KOPT-K1 (cell line): Measurements from ENCODE around the gene CCDC15.
"Not testable (repeated sequence)": the region's sequence is repeated elsewhere in the genome, so short reads cannot be mapped to it uniquely, and the experiment has no call there.

ENCODE experiments used
- H3K27ac ChIP-seq: fragments of 200-600 bp; sonication (generic); 2 replicates; pipeline ENCODE4 v1.5.1; 2016; ENCODE audit warnings: antibody characterized with exemption, mild to moderate bottlenecking, low read depth, low read length; ENCODE audit not compliant: poor library complexity, severe bottlenecking
- H3K36me3 ChIP-seq: fragments of 200-600 bp; sonication (generic); 2 replicates; pipeline ENCODE4 v1.5.1; 2017; ENCODE audit warnings: antibody characterized with exemption, mild to moderate bottlenecking, low read length, moderate library complexity; ENCODE audit not compliant: insufficient read depth
- H3K9me3 ChIP-seq: fragments of 200-600 bp; sonication (generic); 2 replicates; pipeline ENCODE4 v1.5.1; 2017; ENCODE audit warnings: antibody characterized with exemption, low read length, mild to moderate bottlenecking; ENCODE audit not compliant: insufficient read depth, poor library complexity, severe bottlenecking

The CCDC15 gene

DNA sequence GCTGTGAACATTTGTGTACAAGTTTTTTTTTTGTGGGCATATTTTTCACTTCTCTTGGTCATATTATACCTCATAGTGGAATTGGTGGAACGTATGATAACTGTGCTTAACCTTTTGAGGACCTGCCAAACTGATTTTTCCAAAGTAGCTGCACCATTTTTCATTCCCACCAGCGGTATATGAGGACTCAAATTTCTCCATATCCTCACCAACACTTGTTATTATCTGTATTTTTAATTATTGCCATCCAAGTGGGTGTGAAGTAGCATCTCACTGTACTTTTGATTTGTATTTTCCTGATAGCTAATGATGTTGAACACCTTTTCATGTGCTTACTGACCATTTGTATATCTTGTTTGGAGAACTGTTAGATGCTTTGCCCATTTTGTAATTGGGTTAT, 47.8 kb downstream of the CCDC15 start:
- H3K27ac ChIP-seq: no peak overlapping the region
- H3K9me3 ChIP-seq: peaks cover 29% of the 10 kb centered on the region
- peaks cover 48% of the 10 kb centered on the region for H3K36me3 ChIP-seq

DNA sequence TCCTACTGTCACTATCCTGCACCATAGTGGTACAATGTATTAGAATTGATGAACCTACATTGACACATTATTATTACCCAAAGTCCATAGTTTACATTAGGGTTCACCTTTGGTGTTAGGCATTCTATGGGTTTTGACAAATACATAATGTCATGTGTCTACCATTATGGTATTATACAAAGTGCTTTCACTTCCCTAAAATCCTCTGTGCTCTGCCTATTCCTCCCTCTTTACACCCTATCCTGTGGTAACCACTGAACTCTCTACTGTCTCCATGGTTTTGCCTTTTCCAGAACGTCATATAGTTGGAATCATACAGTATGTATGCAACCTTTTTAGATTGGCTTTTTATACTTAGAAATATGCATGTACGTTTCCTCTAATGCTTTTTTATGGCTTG, 51.5 kb downstream of the CCDC15 start:
- Histone ChIP-seq H3K36me3 (peaks cover 63% of the 10 kb centered on the region), H3K9me3 (peaks cover 33% of the 10 kb centered on the region), H3K27ac (no peak overlapping the region)

DNA sequence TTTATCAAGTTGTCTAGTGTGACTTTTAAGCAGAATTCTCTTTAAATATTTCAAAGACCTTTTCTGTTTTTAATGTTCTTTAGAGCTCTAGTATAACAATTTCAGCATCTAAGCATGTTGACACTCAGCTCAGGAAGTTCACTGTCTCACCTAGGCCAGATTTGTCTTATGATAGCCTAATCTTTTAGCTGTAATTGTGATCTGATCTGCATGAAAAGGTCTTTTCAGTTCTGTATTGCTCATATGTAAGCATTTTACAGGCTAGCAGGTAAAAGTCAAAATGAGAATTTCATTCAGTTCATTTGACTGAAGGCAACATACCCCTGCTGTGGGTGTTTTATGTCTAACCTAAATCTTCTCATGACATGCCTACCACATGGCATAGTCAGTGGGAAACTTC, 62.4 kb downstream of the CCDC15 start:
- no peak overlapping the region for H3K27ac ChIP-seq
- H3K9me3 ChIP-seq: peaks cover 13% of the 10 kb centered on the region
- peaks cover 12% of the 10 kb centered on the region for H3K36me3 ChIP-seq

DNA sequence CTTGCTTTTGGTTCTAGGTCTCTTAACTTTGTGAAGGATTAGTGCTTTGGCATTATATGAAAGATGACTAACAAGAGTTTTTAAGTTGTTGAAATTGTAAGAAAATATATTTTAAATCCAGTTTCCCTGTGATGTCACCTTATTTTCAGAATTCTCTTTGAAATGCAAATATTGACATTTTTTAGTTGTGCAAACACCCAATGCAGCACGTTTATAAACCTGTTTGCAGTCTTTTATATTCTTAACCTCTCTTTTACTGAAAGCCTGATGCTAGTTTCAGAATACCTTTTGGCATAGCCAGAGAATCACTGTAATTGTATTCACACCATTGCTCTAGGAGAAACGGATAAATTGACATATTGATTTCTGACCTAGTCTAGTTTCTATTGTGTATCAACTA, 66.3 kb downstream of the CCDC15 start:
- H3K36me3 ChIP-seq: no peaks in the 10 kb centered on the region; the same call in 1 of the 2 replicates
- H3K9me3 ChIP-seq: no peaks in the 10 kb centered on the region
- H3K27ac ChIP-seq: no peak overlapping the region

DNA sequence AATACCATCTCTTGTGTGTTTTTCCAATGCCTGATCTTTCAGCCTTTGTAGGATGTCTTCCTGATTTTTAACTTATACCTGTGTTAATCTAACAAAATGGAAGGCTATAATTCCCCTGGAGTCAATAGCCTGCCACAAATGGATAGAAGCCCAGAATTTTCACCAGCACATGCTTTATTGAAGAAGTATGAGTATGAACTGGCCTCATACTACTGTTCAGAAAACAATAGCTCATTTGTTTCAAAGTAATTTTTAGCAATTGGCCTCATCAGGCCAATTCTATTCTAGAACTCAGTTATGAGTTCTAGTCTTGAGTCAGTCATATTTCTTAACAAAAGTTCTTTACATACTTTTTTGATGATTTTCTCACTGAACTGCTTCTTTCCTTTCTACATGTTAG, 68.5 kb downstream of the CCDC15 start:
- no peak overlapping the region for H3K27ac ChIP-seq
- H3K36me3 ChIP-seq: no peaks in the 10 kb centered on the region
- H3K9me3 ChIP-seq: no peaks in the 10 kb centered on the region

DNA sequence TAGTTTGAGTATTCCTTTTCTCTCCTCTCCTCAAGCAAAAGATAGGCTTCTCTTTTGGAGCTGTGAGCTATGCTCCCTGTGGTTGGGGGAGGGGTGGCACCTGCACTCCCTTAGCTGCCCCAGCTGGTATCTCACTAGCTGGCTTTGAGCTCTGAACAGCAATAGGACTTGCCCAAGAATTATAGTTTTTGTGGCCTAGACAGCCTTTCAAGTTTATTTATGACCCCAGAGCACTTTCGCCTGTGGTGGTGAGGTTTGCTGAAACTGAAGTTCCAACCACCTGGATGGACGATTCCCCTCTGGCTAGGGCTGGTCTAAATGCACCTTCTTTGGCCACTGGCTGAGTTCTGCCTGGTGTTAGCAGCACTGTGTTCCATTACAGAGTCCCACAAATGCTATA, 72.0 kb downstream of the CCDC15 start:
- Histone ChIP-seq H3K36me3 (peaks cover 6% of the 10 kb centered on the region; the same call in 1 of the 2 replicates), H3K9me3 (no peaks in the 10 kb centered on the region), H3K27ac (no peak overlapping the region)

DNA sequence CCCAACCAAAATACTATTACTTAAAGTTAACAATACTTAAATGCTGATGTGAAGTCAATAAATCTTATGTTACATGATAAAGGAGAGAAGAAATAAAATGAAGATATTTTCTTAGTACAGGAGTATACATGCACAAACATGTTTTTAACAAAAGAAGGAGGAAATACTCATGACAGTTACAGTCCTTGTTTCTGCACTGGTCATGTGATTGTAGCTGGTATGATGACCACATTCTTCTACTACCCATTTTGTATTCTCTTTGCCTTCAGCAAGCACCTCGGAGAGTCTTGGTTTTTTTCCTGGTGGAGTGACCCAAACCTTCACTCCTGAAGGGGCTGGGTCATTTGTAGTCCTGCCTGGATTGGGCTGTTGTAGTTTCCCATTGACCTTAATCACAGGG, 75.4 kb downstream of the CCDC15 start:
- not testable (repeated sequence) for H3K27ac ChIP-seq, H3K36me3 ChIP-seq
- H3K9me3 ChIP-seq: peaks cover 12% of the 10 kb centered on the region

DNA sequence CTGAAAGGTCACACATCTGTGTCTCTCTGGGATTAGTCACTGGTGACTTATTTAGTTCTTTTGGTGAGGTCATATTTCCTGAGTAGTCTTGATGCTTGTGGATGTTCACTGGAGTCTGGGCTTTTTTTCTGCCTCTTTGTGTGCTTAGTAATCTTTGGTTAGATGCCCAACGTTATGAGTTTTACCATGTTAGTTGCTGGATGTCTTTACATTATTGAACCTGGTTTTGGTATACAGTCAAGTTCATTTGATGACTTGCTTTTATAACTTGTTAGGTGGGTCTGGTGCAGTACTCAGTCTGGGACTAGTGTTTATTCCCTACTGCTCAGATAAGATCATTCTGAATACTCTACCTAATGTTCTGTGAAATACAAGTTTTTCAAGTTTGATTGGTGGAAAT, 82.9 kb downstream of the CCDC15 start:
- Histone ChIP-seq H3K9me3 (peaks cover 14% of the 10 kb centered on the region), H3K36me3 (peaks cover 6% of the 10 kb centered on the region; the same call in 1 of the 2 replicates), H3K27ac (no peak overlapping the region)

DNA sequence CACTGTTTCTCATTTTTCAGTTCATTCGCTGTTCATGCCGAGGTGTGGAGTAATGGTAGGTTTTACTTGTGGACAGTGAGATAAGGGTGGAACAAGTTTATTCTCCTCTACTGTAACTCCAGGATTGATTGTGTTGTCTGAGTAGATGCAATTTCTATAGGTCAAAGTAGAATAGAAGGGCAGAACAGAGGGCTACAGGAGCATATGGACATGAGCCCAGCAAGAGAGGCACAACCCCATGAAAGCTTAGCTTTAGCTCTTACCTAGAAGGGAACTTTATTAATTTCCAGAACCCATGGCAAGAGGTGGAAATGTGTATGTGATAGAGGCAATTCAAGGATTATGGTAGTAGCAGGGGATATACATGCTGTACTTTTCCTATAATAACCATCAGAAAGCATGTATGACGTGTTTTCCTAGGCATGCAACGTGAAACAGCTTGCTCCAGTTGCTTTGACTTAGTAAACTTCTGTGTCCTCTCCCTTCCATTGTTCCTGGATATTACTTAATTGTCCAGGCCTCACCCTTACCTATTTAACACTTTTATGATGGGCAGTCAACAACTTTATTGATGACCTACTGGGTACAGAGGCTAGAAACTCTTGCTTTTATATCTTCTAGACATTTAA, 95.3 kb downstream of the CCDC15 start:
- H3K27ac ChIP-seq: no peak overlapping the region
- H3K36me3 ChIP-seq: no peaks in the 10 kb centered on the region
- peaks cover 8% of the 10 kb centered on the region for H3K9me3 ChIP-seq

DNA sequence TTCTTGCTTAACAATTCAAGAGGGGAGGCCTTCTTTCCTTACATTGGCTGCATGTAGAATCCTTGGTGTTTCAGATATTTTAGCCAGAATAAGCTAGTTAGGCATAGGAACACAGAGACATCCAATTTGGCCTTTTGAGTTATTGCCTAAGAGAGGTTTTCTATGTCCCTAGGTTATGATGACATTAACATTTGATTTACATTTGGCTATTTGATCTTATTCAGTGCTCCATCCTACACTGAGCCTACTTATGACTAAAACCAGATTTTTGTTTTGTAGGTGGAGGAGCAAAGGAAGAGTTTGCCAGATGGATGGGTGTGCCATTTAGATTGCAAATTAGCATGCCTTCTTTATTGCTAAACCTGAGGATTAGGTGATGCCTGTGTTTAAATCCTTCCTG, 98.0 kb downstream of the CCDC15 start:
- Histone ChIP-seq H3K36me3 (no peaks in the 10 kb centered on the region), H3K27ac (no peak overlapping the region), H3K9me3 (no peaks in the 10 kb centered on the region)

DNA sequence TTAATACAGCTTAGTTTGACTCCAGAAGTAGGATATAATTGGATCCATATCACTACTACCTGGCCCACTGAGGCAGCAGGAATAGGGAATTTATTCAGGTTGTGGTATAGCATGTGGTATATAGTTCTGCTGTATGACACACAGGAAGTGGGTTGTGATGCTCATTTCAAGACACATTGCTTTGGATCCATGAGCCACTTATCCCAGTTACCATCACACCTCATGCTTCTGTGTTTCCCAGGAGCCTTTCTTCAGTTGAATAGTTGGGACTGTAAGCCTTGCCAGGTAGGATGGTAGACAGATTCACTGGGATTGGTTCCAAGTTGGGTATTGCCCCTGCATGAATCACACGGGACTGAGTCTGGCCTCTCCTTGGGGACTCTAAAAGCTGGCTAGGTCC, 99.2 kb downstream of the CCDC15 start:
- no peaks in the 10 kb centered on the region for H3K9me3 ChIP-seq
- H3K27ac ChIP-seq: no peak overlapping the region
- H3K36me3 ChIP-seq: no peaks in the 10 kb centered on the region

DNA sequence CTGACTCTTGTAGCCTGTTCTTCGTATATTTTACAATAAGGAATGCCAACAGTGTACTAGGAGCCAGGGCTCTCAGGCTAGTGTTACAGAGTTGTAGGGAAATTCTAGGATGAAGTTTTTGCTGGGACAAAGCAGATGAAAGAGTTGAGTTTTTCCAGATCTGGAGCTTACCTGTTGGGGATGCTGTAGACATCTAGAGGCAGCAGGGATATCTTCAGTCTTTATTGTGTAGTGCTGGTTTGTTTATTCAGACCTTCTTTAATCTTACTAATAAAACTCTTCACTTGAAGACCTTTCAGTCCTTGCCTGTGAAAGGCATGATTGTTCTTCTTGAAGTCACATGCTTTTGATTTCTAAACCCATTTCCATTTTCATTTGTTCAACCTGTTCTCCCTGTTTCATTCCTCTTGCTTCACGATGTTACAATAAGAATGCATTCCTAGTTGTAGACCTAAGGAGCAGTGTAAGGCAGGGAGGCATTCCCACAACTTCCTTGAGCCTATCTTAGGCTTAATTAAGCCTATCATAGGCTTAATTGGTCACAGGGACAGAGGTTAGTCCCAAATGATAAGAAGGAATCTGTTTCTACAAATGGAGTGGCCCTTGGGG, 101.2 kb downstream of the CCDC15 start:
- Histone ChIP-seq H3K27ac (no peak overlapping the region), H3K9me3 (no peaks in the 10 kb centered on the region), H3K36me3 (no peaks in the 10 kb centered on the region)

DNA sequence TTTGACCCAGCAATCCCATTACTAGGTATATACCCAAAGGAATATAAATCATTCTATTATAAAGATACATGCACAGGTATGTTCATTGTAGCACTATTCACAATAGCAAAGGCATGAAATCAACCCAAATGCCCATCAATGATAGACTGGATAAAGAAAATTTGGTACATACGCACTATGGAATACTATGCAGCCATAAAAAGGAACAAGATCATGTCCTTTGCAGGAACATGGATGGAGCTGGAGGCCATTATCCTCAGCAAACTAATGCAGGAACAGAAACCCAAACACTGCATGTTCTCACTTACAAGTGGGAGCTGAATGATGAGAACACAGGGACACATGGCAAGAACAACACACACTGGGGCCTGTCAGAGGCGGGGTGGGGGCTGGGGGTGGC, 102.1 kb downstream of the CCDC15 start:
- H3K9me3 ChIP-seq, H3K27ac ChIP-seq, H3K36me3 ChIP-seq: not testable (repeated sequence)

DNA sequence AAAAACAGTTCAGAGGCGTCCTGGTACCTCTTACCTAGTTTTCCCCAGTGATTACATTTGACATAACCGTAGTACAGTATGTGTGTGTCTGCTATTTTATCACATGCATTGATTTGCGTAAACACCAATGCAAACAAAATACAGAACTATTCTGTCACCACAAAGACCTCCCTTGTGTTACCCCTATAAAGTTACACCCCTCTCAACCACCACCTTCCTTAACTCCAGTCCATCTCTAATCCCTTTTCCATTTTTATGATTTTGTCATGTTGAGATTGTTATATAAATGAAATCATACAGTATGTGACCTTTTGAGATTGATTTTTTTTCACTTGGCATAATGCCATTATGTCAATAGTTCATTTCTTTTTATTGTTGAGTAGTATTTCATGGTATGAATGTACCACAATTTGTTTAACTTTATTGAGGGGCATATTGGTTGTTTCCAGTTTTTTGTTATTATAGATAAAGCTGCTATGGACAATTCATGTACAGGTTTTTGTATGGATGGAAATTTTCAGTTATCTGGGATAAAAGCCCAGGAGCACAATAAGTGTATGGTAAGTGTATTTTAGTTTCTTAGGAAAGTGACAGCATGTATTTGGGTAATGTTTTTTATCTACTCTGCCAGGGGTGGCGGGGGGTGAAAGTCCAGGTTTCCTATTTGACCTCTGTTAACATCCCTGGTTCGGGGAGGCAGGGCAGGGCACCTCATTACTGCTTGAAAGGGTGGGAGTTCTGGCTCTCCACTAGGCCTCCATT, 103.1 kb downstream of the CCDC15 start:
- no peaks in the 10 kb centered on the region for H3K9me3 ChIP-seq
- no peaks in the 10 kb centered on the region for H3K36me3 ChIP-seq
- H3K27ac ChIP-seq: no peak overlapping the region

DNA sequence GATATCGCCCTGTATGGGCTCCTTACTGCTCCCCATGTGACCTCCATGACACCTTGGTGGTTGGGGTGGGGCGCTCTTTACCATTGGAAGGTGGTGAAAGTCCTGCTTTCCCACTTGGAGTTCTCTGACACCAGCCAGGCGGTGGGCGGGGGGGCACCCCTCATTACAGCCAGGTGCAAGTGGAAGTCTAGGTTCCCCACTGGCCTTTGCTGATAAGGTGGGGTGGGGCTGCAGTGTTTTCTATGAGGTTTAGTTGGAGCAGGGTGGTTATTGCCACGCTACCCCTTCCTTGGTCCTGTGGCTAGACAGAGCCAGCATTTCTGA, 103.7 kb downstream of the CCDC15 start:
- Histone ChIP-seq H3K36me3 (no peaks in the 10 kb centered on the region), H3K9me3 (no peaks in the 10 kb centered on the region), H3K27ac (no peak overlapping the region)

DNA sequence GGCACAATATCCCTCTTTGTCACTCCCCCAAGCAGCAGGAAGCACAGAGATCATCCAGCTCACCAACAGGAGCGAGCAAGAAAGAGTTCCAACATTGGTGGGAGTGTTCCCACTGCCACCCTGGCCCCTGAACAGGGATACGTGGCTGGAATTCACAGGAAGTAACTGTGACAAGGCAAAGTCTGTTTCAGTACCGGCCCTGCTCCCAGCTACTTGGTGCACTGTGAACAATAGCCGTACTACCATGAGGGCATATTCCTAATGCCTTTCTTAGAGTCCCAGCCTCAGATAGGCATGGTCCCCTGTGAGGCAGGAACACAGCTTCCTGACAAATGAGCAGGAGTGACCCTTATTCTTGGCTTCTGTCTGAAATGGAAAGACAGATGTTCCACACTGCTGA, 107.3 kb downstream of the CCDC15 start:
- Histone ChIP-seq H3K9me3 (no peaks in the 10 kb centered on the region), H3K36me3 (no peaks in the 10 kb centered on the region)

More for the DNA sequence above, 107.3 kb downstream of the CCDC15 start:
- H3K27ac ChIP-seq: no peak overlapping the region
